ENCODE data around the gene SHISA7.

SHISA7 gene

GRCh38 chr19:55424518-55424917 is 18.6 kb downstream of the SHISA7 start:
- no peak for TF ChIP-seq REST (IDR thresholded peaks at IDR 0.05; ENCODE audit: low read depth)
- TF ChIP-seq FOXM1 (IDR thresholded peaks at IDR 0.05; ENCODE audit: borderline replicate concordance, low read depth), result no peak
- TF ChIP-seq TEAD4 (IDR thresholded peaks at IDR 0.05), result no peak
- TF ChIP-seq TAF1 (IDR thresholded peaks at IDR 0.05; ENCODE audit: low read depth), result no peak
- TF ChIP-seq EGR1 (IDR thresholded peaks at IDR 0.05), result no peak
- TF ChIP-seq ZBTB7A (IDR thresholded peaks at IDR 0.05; ENCODE audit: low read depth), result no peak
- TF ChIP-seq TCF12 (IDR thresholded peaks at IDR 0.05; ENCODE audit: low read depth), result no peak
- TF ChIP-seq USF1 (IDR thresholded peaks at IDR 0.05), result no peak
- TF ChIP-seq YY1 (IDR thresholded peaks at IDR 0.05; ENCODE audit: low read depth), result no peak
- no peak for TF ChIP-seq CREB1 (IDR thresholded peaks at IDR 0.05; ENCODE audit: low read depth)
- no peak for TF ChIP-seq MAX (IDR thresholded peaks at IDR 0.05)
- no peak for TF ChIP-seq RAD21 (IDR thresholded peaks at IDR 0.05; ENCODE audit: low read depth)

- TF ChIP-seq TEAD4 (IDR thresholded peaks at IDR 0.05) (no peak), MAX (IDR thresholded peaks at IDR 0.05) (no peak), EGR1 (IDR thresholded peaks at IDR 0.05) (no peak), REST (IDR thresholded peaks at IDR 0.05; ENCODE audit: low read depth) (no peak), TAF1 (IDR thresholded peaks at IDR 0.05; ENCODE audit: low read depth) (no peak), CREB1 (IDR thresholded peaks at IDR 0.05; ENCODE audit: low read depth) (no peak), EP300 (IDR thresholded peaks at IDR 0.05; ENCODE audit: borderline replicate concordance) (no peak), ZBTB7A (IDR thresholded peaks at IDR 0.05; ENCODE audit: low read depth) (no peak), RAD21 (IDR thresholded peaks at IDR 0.05; ENCODE audit: low read depth) (no peak), NFIC (IDR thresholded peaks at IDR 0.05) (no peak), FOXM1 (IDR thresholded peaks at IDR 0.05; ENCODE audit: borderline replicate concordance, low read depth) (no peak), USF1 (IDR thresholded peaks at IDR 0.05) (no peak), CEBPB (IDR thresholded peaks at IDR 0.05) (no peak), TCF12 (IDR thresholded peaks at IDR 0.05; ENCODE audit: low read depth) (no peak), YY1 (IDR thresholded peaks at IDR 0.05; ENCODE audit: low read depth) (no peak)
Measured at GRCh38 chr19:55423225-55424005, 19.7 kb downstream of the SHISA7 start.

GRCh38 chr19:55419624-55420236 is 23.4 kb downstream of the SHISA7 start:
- TF ChIP-seq EP300 (IDR thresholded peaks at IDR 0.05; ENCODE audit: borderline replicate concordance) (no peak), CEBPB (IDR thresholded peaks at IDR 0.05) (no peak), NFIC (IDR thresholded peaks at IDR 0.05) (no peak), FOXM1 (IDR thresholded peaks at IDR 0.05; ENCODE audit: borderline replicate concordance, low read depth) (no peak), EGR1 (IDR thresholded peaks at IDR 0.05) (no peak), YY1 (IDR thresholded peaks at IDR 0.05; ENCODE audit: low read depth) (no peak), TCF12 (IDR thresholded peaks at IDR 0.05; ENCODE audit: low read depth) (no peak), ZBTB7A (IDR thresholded peaks at IDR 0.05; ENCODE audit: low read depth) (no peak), CREB1 (IDR thresholded peaks at IDR 0.05; ENCODE audit: low read depth) (no peak), RAD21 (IDR thresholded peaks at IDR 0.05; ENCODE audit: low read depth) (no peak), REST (IDR thresholded peaks at IDR 0.05; ENCODE audit: low read depth) (no peak), USF1 (IDR thresholded peaks at IDR 0.05) (no peak), TAF1 (IDR thresholded peaks at IDR 0.05; ENCODE audit: low read depth) (no peak), MAX (IDR thresholded peaks at IDR 0.05) (no peak)

All from Ishikawa (cell line).